Measurements from ENCODE around the gene TTC8. TPM values are rescaled to one million over a fixed set of nuclear protein-coding genes. Genes with fewer than 3 reads are reported as not detected.

The TTC8 gene
- total RNA-seq, 2 donors from 2014 or later = 20.8 to 34.1 TPM

GRCh38 chr14:88848571-88848970 is 24.1 kb downstream of the TTC8 start:
- Histone ChIP-seq H3K4me3 (no peak overlapping the region), H3K9me3 (no peaks in the 10 kb centered on the region), H3K4me1 (ENCODE audit: control insufficient read depth in 1 of 2, low read depth in 2 of 2) (no peaks in the 10 kb centered on the region), H3K27me3 (replicated peaks; ENCODE audit: insufficient read depth) (no peaks in the 10 kb centered on the region), H3K27ac (no peak overlapping the region), H3K36me3 (no peaks in the 10 kb centered on the region)
- ATAC-seq (ENCODE audit: insufficient number of reproducible peaks, low FRiP score, low read depth) = no peak
- no peak for TF ChIP-seq CTCF (IDR thresholded peaks at IDR 0.05)
- DNase-seq (ENCODE audit: low spot score) = no peak

DNA sequence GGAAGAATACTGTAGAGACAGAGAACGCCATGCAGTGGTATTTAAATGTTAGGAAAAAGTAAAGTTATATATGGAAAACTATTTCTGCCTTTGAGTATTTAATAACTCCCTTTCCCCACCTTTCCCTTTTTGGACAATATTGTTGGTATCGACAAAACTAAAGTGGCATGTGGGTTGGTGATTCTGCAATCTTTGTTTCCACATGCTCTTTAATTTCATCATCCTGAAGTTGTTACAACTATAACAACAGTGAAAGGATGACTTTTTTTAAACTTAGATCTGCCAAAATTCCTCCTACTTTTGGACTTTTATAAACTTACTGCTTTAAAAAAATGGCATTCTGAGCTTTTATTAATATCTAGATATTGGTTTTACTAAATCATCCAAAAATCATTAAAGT is 25.3 kb downstream of the TTC8 start:
- Histone ChIP-seq H3K9me3 (no peaks in the 10 kb centered on the region), H3K4me3 (no peak overlapping the region), H3K36me3 (no peaks in the 10 kb centered on the region), H3K4me1 (ENCODE audit: control insufficient read depth in 1 of 2, low read depth in 2 of 2) (peaks cover 0 to 6% of the 10 kb centered on the region in 2 donors), H3K27ac (no peak overlapping the region), H3K27me3 (replicated peaks; ENCODE audit: insufficient read depth) (no peaks in the 10 kb centered on the region)
- no peak for ATAC-seq (ENCODE audit: insufficient number of reproducible peaks, low FRiP score, low read depth)
- TF ChIP-seq CTCF (IDR thresholded peaks at IDR 0.05) = no peak
- DNase-seq (ENCODE audit: low spot score) = no peak

DNA sequence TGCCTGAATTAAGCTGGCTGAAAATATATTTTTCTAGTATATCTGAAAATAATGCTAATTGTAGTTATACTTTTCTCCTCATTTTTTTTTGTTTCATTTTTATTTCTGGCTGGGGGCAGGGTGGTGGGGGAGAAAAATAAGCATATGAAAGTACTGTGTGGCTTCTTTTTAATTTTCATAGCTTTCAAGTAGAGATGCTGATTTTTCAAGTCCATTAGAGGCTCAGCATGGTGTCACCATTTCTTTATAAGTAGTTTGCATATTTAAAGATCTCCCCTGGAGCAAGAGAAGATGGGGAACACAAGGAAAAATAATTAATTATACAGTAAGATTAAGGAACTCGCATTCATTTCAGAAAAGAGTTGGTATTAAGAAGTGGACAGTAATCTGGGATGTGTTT is 27.1 kb downstream of the TTC8 start:
- Histone ChIP-seq H3K27me3 (replicated peaks; ENCODE audit: insufficient read depth) (no peaks in the 10 kb centered on the region), H3K9me3 (no peaks in the 10 kb centered on the region), H3K4me1 (ENCODE audit: control insufficient read depth in 1 of 2, low read depth in 2 of 2) (peaks cover 0 to 6% of the 10 kb centered on the region in 2 donors), H3K4me3 (no peak overlapping the region), H3K27ac (no peak overlapping the region), H3K36me3 (no peaks in the 10 kb centered on the region)
- TF ChIP-seq CTCF (IDR thresholded peaks at IDR 0.05) = no peak
- ATAC-seq (ENCODE audit: insufficient number of reproducible peaks, low FRiP score, low read depth) (no peak), DNase-seq (ENCODE audit: low spot score) (no peak)

- no peak for DNase-seq (ENCODE audit: low spot score)
- Histone ChIP-seq H3K9me3 (no peaks in the 10 kb centered on the region), H3K36me3 (no peaks in the 10 kb centered on the region), H3K4me3 (no peak overlapping the region), H3K27me3 (replicated peaks; ENCODE audit: insufficient read depth) (no peaks in the 10 kb centered on the region), H3K4me1 (ENCODE audit: control insufficient read depth in 1 of 2, low read depth in 2 of 2) (peaks cover 0 to 6% of the 10 kb centered on the region in 2 donors), H3K27ac (no peak overlapping the region)
- no peak for TF ChIP-seq CTCF (IDR thresholded peaks at IDR 0.05)
- ATAC-seq (ENCODE audit: insufficient number of reproducible peaks, low FRiP score, low read depth) = no peak
Observed at GRCh38 chr14:88852632-88853031, 28.2 kb downstream of the TTC8 start.

GRCh38 chr14:88853129-88853528 is 28.7 kb downstream of the TTC8 start:
- DNase-seq (ENCODE audit: low spot score) (no peak), ATAC-seq (ENCODE audit: insufficient number of reproducible peaks, low FRiP score, low read depth) (no peak)
- Histone ChIP-seq H3K9me3 (no peaks in the 10 kb centered on the region), H3K27me3 (replicated peaks; ENCODE audit: insufficient read depth) (no peaks in the 10 kb centered on the region), H3K27ac (no peak overlapping the region), H3K4me3 (no peak overlapping the region), H3K36me3 (no peaks in the 10 kb centered on the region), H3K4me1 (ENCODE audit: control insufficient read depth in 1 of 2, low read depth in 2 of 2) (peaks cover 0 to 6% of the 10 kb centered on the region in 2 donors)
- TF ChIP-seq CTCF (IDR thresholded peaks at IDR 0.05) = no peak
